Measurements from ENCODE around the gene TEX261. TPM values are rescaled to one million over a fixed set of nuclear protein-coding genes. Genes with fewer than 3 reads are reported as not detected.

Gene TEX261
- total RNA-seq, 1 donor from 2014 or later, result 9.4 TPM

DNA sequence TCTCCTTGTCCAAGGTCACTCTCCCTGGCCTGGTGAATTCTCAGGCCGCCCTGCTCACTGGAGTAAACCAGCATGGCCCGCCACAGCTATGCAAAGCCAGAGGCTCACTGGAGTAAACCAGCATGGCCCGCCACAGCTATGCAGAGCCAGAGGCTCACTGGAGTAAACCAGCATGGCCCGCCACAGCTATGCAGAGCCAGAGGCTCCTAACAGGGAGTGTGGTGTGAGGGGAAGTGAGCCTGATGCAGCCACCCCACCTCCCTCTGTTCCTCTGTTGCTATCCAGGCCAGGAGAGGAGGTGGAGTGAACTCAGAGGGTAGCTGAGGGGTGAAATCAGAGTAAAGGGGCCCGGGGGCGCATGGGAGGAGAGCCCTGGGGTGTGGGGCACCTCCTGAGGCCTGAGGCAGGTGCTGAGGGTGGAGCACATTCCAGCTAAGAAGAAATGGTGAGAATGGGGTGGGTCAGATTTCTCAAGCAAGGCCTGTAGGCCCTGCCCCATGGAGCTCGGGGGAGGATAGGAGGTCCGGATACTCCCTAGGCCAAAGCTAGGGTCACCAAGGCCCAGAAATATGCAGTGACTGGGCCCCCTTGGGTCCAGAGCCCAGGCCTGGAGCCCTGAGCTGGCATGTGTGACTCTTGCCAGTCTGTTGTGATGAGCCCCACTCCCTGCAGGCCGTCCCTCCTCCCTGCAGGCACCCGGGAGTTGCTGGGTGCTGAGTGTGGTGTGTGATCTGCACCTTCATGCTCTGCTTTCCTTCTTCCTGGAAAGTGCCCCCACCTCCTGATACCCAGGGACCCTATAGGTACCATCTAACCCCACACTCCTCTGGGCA is 57.5 kb downstream of the TEX261 start:
- Histone ChIP-seq H3K27me3 (peaks cover 29% of the 10 kb centered on the region), H3K4me1 (peaks cover 57% of the 10 kb centered on the region), H3K36me3 (no peaks in the 10 kb centered on the region), H3K4me3 (no peak overlapping the region), H3F3A (ENCODE audit: low read depth) (peaks cover 18% of the 10 kb centered on the region), H2AFZ (replicated peaks) (no peak overlapping the region), H3K27ac (no peak overlapping the region), H3K79me2 (ENCODE audit: low read depth) (no peaks in the 10 kb centered on the region), H3K4me2 (peak overlapping the region; percentile 67), H4K20me1 (ENCODE audit: low read depth) (peaks cover 7% of the 10 kb centered on the region), H3K9ac (no peak overlapping the region), H3K9me3 (ENCODE audit: low read depth) (no peaks in the 10 kb centered on the region)
- no peak overlapping the region for H3K4me3 Mint-ChIP-seq
- H3K4me1 Mint-ChIP-seq, result peaks cover 32% of the 10 kb centered on the region
- TF ChIP-seq EZH2 (IDR thresholded peaks at IDR 0.05) (no peak), EZH2phosphoT487 (IDR thresholded peaks at IDR 0.05) (no peak)
- TF ChIP-seq, protein P1, sequence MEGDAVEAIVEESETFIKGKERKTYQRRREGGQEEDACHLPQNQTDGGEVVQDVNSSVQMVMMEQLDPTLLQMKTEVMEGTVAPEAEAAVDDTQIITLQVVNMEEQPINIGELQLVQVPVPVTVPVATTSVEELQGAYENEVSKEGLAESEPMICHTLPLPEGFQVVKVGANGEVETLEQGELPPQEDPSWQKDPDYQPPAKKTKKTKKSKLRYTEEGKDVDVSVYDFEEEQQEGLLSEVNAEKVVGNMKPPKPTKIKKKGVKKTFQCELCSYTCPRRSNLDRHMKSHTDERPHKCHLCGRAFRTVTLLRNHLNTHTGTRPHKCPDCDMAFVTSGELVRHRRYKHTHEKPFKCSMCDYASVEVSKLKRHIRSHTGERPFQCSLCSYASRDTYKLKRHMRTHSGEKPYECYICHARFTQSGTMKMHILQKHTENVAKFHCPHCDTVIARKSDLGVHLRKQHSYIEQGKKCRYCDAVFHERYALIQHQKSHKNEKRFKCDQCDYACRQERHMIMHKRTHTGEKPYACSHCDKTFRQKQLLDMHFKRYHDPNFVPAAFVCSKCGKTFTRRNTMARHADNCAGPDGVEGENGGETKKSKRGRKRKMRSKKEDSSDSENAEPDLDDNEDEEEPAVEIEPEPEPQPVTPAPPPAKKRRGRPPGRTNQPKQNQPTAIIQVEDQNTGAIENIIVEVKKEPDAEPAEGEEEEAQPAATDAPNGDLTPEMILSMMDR (IDR thresholded peaks at IDR 0.05), result no peak
- H3K9me3 Mint-ChIP-seq, result no peaks in the 10 kb centered on the region
- peaks cover 1% of the 10 kb centered on the region for H3K36me3 Mint-ChIP-seq
- H3K27me3 Mint-ChIP-seq (ENCODE audit: insufficient read depth, low read depth), result peaks cover 16% of the 10 kb centered on the region
- DNase-seq (ENCODE audit: low spot score), result peak; percentile 42
- H3K27ac Mint-ChIP-seq, result no peak overlapping the region

DNA sequence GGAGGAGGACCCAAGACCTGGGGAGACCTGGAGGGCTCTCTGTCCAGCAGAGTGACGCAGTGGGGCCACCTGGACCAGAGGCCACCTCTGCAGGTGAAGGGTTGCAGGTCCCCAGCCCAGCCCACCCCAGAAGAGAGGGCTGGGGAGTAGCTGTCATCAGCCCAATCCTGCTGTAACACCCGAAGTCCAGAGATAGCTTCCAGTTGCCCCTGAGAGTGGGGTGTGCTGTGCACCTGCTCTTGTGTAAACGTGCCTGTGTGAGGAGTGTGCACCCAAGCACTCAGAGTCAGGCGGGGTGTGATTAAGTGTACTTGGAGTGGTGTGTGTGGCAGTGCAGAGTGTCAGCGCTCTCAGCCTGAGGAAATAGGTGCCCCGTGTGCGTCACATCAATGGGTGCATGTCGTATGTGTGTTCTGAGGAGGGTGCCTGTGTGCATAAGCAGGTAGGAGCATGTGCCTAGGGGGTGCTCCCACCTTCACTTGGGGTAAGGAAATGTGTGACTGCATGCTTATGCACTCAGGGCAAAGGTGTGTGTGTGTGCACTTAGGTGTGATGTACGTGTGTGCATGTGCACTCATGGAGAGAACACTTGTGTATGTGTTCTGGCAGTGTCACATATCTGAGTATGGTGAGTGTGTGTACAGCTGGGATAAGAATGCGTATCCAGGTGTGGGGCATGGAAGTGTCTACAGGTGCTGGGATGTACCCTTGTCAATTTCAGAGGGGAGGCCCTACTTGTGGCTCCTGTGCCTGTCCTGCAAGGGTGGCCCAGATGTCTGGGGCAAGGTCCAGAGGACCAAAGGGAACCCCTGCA is 58.3 kb downstream of the TEX261 start:
- no peak overlapping the region for H2AFZ ChIP-seq (replicated peaks)
- peaks cover 7% of the 10 kb centered on the region for H4K20me1 ChIP-seq (ENCODE audit: low read depth)
- no peaks in the 10 kb centered on the region for H3K9me3 ChIP-seq (ENCODE audit: low read depth)
- no peak overlapping the region for H3K27ac ChIP-seq
- H3F3A ChIP-seq (ENCODE audit: low read depth), result peaks cover 18% of the 10 kb centered on the region
- DNase-seq (ENCODE audit: low spot score), result no peak
- H3K9me3 Mint-ChIP-seq, result no peaks in the 10 kb centered on the region
- peaks cover 28% of the 10 kb centered on the region for H3K4me1 Mint-ChIP-seq
- peaks cover 21% of the 10 kb centered on the region for H3K27me3 ChIP-seq
- H3K27ac Mint-ChIP-seq, result peak overlapping the region; percentile 58
- no peak overlapping the region for H3K9ac ChIP-seq
- H3K4me2 ChIP-seq, result peak overlapping the region; percentile 61
- TF ChIP-seq EZH2 (IDR thresholded peaks at IDR 0.05) (no peak), EZH2phosphoT487 (IDR thresholded peaks at IDR 0.05) (no peak)
- TF ChIP-seq, protein P1 (IDR thresholded peaks at IDR 0.05), result no peak
- peaks cover 1% of the 10 kb centered on the region for H3K36me3 Mint-ChIP-seq
- H3K4me3 Mint-ChIP-seq, result no peak overlapping the region
- peaks cover 14% of the 10 kb centered on the region for H3K27me3 Mint-ChIP-seq (ENCODE audit: insufficient read depth, low read depth)
- H3K36me3 ChIP-seq, result no peaks in the 10 kb centered on the region
- H3K79me2 ChIP-seq (ENCODE audit: low read depth), result no peaks in the 10 kb centered on the region
- peaks cover 53% of the 10 kb centered on the region for H3K4me1 ChIP-seq
- no peak overlapping the region for H3K4me3 ChIP-seq

Small RNA genes within 50 kb of the gene (small RNA-seq; reads per million reads assigned to genes)
- not detected for gene RN7SL160P

Other genes starting within 250 kb of the TEX261 start
- 45.3 and 63.3 TPM in 2 replicates for gene ADD2, start 226.7 kb downstream of the TEX261 start, total RNA-seq (ENCODE audit: low replicate concordance)
- not detected in 2 replicates for gene FIGLA, start 204.2 kb downstream of the TEX261 start, total RNA-seq (ENCODE audit: low replicate concordance)
- not detected in 2 replicates for gene CLEC4F, start 174.3 kb downstream of the TEX261 start, total RNA-seq (ENCODE audit: low replicate concordance)
- not detected in 2 replicates for gene CD207, start 159.1 kb downstream of the TEX261 start, total RNA-seq (ENCODE audit: low replicate concordance)
- gene VAX2, start 94.3 kb downstream of the TEX261 start, total RNA-seq (ENCODE audit: low replicate concordance), result 0.62 and 2.1 TPM in 2 replicates
- gene ATP6V1B1, start 59.0 kb downstream of the TEX261 start, total RNA-seq (ENCODE audit: low replicate concordance), result 0.99 and 1.1 TPM in 2 replicates
- gene ANKRD53, start 16.2 kb downstream of the TEX261 start, total RNA-seq (ENCODE audit: low replicate concordance), result 0.06 TPM in 1 of 2 replicates, not detected in the other
- gene NAGK, start 73.8 kb upstream of the TEX261 start, total RNA-seq (ENCODE audit: low replicate concordance), result 18.4 and 43.5 TPM in 2 replicates
- 8.0 and 24.7 TPM in 2 replicates for gene MCEE, start 135.4 kb upstream of the TEX261 start, total RNA-seq (ENCODE audit: low replicate concordance)
- gene MPHOSPH10, start 135.8 kb upstream of the TEX261 start, total RNA-seq (ENCODE audit: low replicate concordance), result 15.2 and 29.6 TPM in 2 replicates
- 12.5 and 17.1 TPM in 2 replicates for gene PAIP2B, start 232.2 kb upstream of the TEX261 start, total RNA-seq (ENCODE audit: low replicate concordance)

All from neural progenitor cell (in vitro differentiated cells).